HepG2 (cell line): ENCODE measurements around the gene IGFALS. TPM values are rescaled to one million over a fixed set of nuclear protein-coding genes. Genes with fewer than 3 reads are reported as not detected.

Experiments used
- GFI1 ChIP-seq: sonication (generic); formaldehyde crosslinking; IDR thresholded peaks from 2 replicates; pipeline ENCODE4 v1.5.0; 2020; ENCODE audit warnings: missing genetic modification reagents, mild to moderate bottlenecking, borderline replicate concordance
- HNRNPH1 ChIP-seq: fragments of 200-400 bp; formaldehyde crosslinking; optimal IDR thresholded peaks from 2 replicates; pipeline ENCODE3; 2017; ENCODE audit warnings: mild to moderate bottlenecking, low read depth, low read length
- HNRNPUL1 ChIP-seq: fragments of 200-400 bp; formaldehyde crosslinking; IDR thresholded peaks from 2 replicates; pipeline ENCODE4 v1.6.1; 2017; ENCODE audit warnings: low read depth, mild to moderate bottlenecking, low read length, moderate library complexity
- HOXA3 ChIP-seq: sonication (generic); formaldehyde crosslinking; IDR thresholded peaks from 2 replicates; pipeline ENCODE4 v1.5.0; 2020; ENCODE audit warnings: missing genetic modification reagents
- KLF12 ChIP-seq: sonication (generic); formaldehyde crosslinking; IDR thresholded peaks from 2 replicates; pipeline ENCODE4 v1.4.0; 2020; ENCODE audit warnings: missing genetic modification reagents, borderline replicate concordance
- NCOA1 ChIP-seq: sonication (generic); formaldehyde crosslinking; IDR thresholded peaks from 2 replicates; pipeline ENCODE4 v1.9.0; 2021; ENCODE audit warnings: missing genetic modification reagents
- ZNF10 ChIP-seq: sonication (generic); formaldehyde crosslinking; IDR thresholded peaks from 2 replicates; pipeline ENCODE4 v1.4.0; 2020; ENCODE audit warnings: mild to moderate bottlenecking, low read depth, missing genetic modification reagents, borderline replicate concordance
- ZNF121 ChIP-seq: sonication (generic); formaldehyde crosslinking; IDR thresholded peaks from 2 replicates; pipeline ENCODE4 v1.5.0; 2020; ENCODE audit warnings: mild to moderate bottlenecking, missing genetic modification reagents
- ZNF317 ChIP-seq: sonication (generic); formaldehyde crosslinking; IDR thresholded peaks from 2 replicates; pipeline ENCODE4 v1.5.0; 2020; ENCODE audit warnings: mild to moderate bottlenecking, missing genetic modification reagents
- ZNF451 ChIP-seq: sonication (generic); formaldehyde crosslinking; IDR thresholded peaks from 2 replicates; pipeline ENCODE4 v1.5.0; 2020; ENCODE audit warnings: mild to moderate bottlenecking, missing genetic modification reagents
- ZNF563 ChIP-seq: sonication (generic); formaldehyde crosslinking; IDR thresholded peaks from 2 replicates; pipeline ENCODE4 v1.8.0; 2022; ENCODE audit warnings: mild to moderate bottlenecking, moderate library complexity, missing genetic modification reagents
- ZSCAN21 ChIP-seq: sonication (generic); formaldehyde crosslinking; IDR thresholded peaks from 2 replicates; pipeline ENCODE4 v1.8.0; 2022; ENCODE audit warnings: mild to moderate bottlenecking, missing genetic modification reagents, moderate library complexity, borderline replicate concordance
- ZSCAN9 ChIP-seq: IDR thresholded peaks from 2 replicates; pipeline ENCODE4 v1.6.1; 2016; ENCODE audit warnings: borderline replicate concordance
- polyA plus RNA-seq, 8 experiments: library from polyadenylated mRNA; depleted of rRNA in 3 of 8; stranded (reverse) in 7 of 8; unstranded in 1 of 8; fragments of >200 nt; fragmentation: Illumina TruSeq in 4 of 8; extraction: Trizol in 4 of 8; gene quantifications; 2 replicates each; pipeline versions ENCODE4 v1.2.1 to v1.2.3, GENCODE V29; 2011 to 2016; ENCODE audit warnings: low read depth in 4 of 8, missing spikeins in 1 of 8, mixed read lengths in 1 of 8; ENCODE audit not compliant: insufficient read depth in 1 of 8
- total RNA-seq, 5 experiments: library from RNA; depleted of rRNA; stranded (reverse); fragments of >200 nt; fragmentation: Illumina TruSeq; extraction: Trizol; gene quantifications; 2 replicates each; pipeline ENCODE4 v1.2.3, GENCODE V29; 2016; ENCODE audit warnings: low read depth in 1 of 5
- TF ChIP-seq, protein P1 (sequence below): sonication (generic); formaldehyde crosslinking; IDR thresholded peaks from 2 replicates; pipeline ENCODE4 v1.4.0; 2020; ENCODE audit warnings: missing genetic modification reagents, borderline replicate concordance
- TF ChIP-seq, protein P2 (sequence below): sonication (generic); formaldehyde crosslinking; IDR thresholded peaks from 2 replicates; pipeline ENCODE4 v1.4.0; 2020; ENCODE audit warnings: mild to moderate bottlenecking, missing genetic modification reagents
- TF ChIP-seq, protein P3 (sequence below): fragments of 450-650 bp; IDR thresholded peaks from 2 replicates; pipeline ENCODE4 v1.6.1; 2017; ENCODE audit warnings: mild to moderate bottlenecking
- TF ChIP-seq, protein P4 (sequence below): sonication (generic); formaldehyde crosslinking; IDR thresholded peaks from 2 replicates; pipeline ENCODE4 v1.5.0; 2020; ENCODE audit warnings: mild to moderate bottlenecking, missing genetic modification reagents
- TF ChIP-seq, protein P5 (sequence below): IDR thresholded peaks from 2 replicates; pipeline ENCODE4 v1.4.0; 2020; ENCODE audit warnings: mild to moderate bottlenecking, missing genetic modification reagents

Gene IGFALS
- total and polyA plus RNA-seq, 2 of the 13 experiments (the other 11 are each of a cell fraction or from before 2014, with no cell fraction given) = 0.34 to 2.4 TPM

DNA sequence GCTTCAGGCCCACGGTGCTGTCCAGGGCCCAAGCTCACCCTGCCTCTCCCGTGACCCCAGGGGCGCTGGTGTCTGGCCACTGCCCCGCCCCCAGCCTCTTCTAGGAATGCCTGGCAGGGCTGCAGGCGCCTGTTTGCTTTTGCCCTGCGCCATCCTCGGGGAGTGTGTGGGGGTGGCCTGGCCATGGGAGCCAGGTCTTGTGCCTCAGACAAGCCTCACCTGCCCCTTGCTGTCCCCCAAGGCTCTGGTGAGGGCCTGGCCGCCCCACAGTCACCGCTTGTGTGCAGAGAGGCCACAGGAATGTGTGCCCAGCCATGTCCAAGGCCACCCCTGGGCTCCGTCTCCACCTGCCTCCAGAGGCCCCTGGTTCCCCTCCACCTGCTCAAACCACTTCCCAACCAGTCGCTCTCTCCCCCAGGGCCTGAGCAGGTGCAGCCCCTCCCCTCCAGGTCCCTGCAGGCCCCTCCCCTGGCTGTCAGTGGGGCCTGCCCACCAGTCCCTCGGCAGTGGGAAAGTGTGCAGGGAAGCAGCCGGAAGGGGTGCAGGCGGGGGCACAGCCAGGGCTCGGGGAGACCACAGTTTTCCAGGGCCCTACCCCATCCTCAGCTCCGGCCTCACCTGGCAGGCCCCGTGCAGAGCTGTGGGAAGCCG, 841 bp upstream of the IGFALS start (continued):
- TF ChIP-seq, protein P1, sequence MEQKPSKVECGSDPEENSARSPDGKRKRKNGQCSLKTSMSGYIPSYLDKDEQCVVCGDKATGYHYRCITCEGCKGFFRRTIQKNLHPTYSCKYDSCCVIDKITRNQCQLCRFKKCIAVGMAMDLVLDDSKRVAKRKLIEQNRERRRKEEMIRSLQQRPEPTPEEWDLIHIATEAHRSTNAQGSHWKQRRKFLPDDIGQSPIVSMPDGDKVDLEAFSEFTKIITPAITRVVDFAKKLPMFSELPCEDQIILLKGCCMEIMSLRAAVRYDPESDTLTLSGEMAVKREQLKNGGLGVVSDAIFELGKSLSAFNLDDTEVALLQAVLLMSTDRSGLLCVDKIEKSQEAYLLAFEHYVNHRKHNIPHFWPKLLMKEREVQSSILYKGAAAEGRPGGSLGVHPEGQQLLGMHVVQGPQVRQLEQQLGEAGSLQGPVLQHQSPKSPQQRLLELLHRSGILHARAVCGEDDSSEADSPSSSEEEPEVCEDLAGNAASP (CRISPR knock-in tag) = peak; percentile 66; the same call in 1 of the 2 replicates
- TF ChIP-seq ZNF121 (CRISPR knock-in tag) (peak; percentile 62), ZSCAN9 (CRISPR knock-in tag) (peak; percentile 22; the same call in 1 of the 2 replicates), HOXA3 (peak; percentile 44; the same call in 1 of the 2 replicates), ZNF563 (CRISPR knock-in tag) (no peak), ZNF451 (CRISPR knock-in tag) (no peak), KLF12 (CRISPR knock-in tag) (0 out of 2 replicates have a peak, but pooled peaks have one; percentile 33), HNRNPUL1 (no peak), HNRNPH1 (no peak), ZNF10 (CRISPR knock-in tag) (no peak), GFI1 (CRISPR knock-in tag) (no peak), ZSCAN21 (CRISPR knock-in tag) (peak; percentile 69; the same call in 1 of the 2 replicates), ZNF317 (0 out of 2 replicates have a peak, but pooled peaks have one; percentile 31), NCOA1 (CRISPR knock-in tag) (0 out of 2 replicates have a peak, but pooled peaks have one; percentile 31)
- TF ChIP-seq, protein P2, sequence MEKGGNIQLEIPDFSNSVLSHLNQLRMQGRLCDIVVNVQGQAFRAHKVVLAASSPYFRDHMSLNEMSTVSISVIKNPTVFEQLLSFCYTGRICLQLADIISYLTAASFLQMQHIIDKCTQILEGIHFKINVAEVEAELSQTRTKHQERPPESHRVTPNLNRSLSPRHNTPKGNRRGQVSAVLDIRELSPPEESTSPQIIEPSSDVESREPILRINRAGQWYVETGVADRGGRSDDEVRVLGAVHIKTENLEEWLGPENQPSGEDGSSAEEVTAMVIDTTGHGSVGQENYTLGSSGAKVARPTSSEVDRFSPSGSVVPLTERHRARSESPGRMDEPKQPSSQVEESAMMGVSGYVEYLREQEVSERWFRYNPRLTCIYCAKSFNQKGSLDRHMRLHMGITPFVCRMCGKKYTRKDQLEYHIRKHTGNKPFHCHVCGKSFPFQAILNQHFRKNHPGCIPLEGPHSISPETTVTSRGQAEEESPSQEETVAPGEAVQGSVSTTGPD (CRISPR knock-in tag) = peak; percentile 87
- TF ChIP-seq, protein P3, sequence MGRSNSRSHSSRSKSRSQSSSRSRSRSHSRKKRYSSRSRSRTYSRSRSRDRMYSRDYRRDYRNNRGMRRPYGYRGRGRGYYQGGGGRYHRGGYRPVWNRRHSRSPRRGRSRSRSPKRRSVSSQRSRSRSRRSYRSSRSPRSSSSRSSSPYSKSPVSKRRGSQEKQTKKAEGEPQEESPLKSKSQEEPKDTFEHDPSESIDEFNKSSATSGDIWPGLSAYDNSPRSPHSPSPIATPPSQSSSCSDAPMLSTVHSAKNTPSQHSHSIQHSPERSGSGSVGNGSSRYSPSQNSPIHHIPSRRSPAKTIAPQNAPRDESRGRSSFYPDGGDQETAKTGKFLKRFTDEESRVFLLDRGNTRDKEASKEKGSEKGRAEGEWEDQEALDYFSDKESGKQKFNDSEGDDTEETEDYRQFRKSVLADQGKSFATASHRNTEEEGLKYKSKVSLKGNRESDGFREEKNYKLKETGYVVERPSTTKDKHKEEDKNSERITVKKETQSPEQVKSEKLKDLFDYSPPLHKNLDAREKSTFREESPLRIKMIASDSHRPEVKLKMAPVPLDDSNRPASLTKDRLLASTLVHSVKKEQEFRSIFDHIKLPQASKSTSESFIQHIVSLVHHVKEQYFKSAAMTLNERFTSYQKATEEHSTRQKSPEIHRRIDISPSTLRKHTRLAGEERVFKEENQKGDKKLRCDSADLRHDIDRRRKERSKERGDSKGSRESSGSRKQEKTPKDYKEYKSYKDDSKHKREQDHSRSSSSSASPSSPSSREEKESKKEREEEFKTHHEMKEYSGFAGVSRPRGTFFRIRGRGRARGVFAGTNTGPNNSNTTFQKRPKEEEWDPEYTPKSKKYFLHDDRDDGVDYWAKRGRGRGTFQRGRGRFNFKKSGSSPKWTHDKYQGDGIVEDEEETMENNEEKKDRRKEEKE = no peak
- TF ChIP-seq, protein P4, sequence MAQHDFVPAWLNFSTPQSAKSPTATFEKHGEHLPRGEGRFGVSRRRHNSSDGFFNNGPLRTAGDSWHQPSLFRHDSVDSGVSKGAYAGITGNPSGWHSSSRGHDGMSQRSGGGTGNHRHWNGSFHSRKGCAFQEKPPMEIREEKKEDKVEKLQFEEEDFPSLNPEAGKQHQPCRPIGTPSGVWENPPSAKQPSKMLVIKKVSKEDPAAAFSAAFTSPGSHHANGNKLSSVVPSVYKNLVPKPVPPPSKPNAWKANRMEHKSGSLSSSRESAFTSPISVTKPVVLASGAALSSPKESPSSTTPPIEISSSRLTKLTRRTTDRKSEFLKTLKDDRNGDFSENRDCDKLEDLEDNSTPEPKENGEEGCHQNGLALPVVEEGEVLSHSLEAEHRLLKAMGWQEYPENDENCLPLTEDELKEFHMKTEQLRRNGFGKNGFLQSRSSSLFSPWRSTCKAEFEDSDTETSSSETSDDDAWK = no peak
- TF ChIP-seq, protein P5, sequence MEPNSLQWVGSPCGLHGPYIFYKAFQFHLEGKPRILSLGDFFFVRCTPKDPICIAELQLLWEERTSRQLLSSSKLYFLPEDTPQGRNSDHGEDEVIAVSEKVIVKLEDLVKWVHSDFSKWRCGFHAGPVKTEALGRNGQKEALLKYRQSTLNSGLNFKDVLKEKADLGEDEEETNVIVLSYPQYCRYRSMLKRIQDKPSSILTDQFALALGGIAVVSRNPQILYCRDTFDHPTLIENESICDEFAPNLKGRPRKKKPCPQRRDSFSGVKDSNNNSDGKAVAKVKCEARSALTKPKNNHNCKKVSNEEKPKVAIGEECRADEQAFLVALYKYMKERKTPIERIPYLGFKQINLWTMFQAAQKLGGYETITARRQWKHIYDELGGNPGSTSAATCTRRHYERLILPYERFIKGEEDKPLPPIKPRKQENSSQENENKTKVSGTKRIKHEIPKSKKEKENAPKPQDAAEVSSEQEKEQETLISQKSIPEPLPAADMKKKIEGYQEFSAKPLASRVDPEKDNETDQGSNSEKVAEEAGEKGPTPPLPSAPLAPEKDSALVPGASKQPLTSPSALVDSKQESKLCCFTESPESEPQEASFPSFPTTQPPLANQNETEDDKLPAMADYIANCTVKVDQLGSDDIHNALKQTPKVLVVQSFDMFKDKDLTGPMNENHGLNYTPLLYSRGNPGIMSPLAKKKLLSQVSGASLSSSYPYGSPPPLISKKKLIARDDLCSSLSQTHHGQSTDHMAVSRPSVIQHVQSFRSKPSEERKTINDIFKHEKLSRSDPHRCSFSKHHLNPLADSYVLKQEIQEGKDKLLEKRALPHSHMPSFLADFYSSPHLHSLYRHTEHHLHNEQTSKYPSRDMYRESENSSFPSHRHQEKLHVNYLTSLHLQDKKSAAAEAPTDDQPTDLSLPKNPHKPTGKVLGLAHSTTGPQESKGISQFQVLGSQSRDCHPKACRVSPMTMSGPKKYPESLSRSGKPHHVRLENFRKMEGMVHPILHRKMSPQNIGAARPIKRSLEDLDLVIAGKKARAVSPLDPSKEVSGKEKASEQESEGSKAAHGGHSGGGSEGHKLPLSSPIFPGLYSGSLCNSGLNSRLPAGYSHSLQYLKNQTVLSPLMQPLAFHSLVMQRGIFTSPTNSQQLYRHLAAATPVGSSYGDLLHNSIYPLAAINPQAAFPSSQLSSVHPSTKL (CRISPR knock-in tag) = peak; percentile 54
